GM12801 (cell line): Measurements from ENCODE around the gene CTNNA2.

Experiments
- CTCF ChIP-seq: IDR thresholded peaks from one replicate; pipeline ENCODE4 v1.5.1; 2011; ENCODE audit warnings: control low read depth; ENCODE audit not compliant: insufficient read length; ENCODE audit errors: extremely low read depth

Gene CTNNA2

DNA sequence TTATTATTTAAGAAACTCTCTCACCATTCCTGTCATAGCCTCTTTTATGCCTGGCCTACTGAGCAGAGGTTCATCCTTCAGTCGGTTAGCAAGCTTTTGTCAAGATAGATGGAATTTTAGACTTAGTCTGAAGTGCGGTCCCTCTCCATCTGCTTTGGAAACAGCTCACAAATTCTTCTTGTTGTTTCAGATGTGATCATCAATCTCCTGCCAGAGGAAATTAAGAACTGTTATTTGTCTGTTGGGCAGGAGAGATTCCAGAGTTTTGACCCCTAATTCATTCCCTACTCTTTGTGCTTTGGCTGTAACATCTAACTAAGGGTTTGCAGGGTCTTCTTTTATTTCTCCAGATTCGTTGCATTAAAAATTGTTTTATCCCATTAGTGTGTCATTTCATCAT, 735.3 kb downstream of the CTNNA2 start:
- TF ChIP-seq CTCF: no peak

DNA sequence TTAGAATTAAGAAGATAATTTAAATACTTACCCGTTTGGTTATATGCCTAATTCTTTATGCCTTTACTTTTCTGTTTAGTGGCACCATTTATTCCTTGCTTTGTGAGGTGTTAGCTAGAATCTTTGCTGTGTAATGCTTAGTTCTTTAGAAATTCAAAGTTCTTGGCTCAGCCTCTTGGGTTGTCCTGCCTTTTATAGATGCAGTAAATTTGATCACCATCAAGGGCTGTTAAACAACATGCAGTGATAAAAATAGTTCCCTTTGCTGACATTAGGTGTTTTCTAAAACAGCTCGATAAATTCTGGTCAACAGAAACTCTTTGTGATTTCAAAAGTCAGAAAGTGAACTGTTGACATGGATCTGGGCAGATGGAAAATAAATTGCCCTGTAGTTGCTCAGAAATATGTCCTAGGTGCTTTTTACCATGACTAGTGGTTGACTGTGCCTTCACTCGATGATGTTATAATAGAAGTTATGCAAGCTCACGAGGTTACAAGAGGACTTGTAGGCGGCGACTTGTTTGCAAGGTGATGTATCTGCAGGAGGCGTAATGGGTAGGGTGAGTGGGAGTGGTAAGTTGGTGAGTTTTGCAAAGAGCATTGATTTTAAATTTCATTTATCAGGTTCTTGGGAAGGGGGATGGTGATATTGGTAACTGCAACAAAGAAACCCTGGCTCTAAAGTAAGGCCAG, 739.6 kb downstream of the CTNNA2 start:
- TF ChIP-seq CTCF: no peak

- no peak for TF ChIP-seq CTCF
Observed at GRCh38 chr2:80255918-80256781, 743.3 kb downstream of the CTNNA2 start.

GRCh38 chr2:80256782-80257167, 743.9 kb downstream of the CTNNA2 start:
- TF ChIP-seq CTCF: no peak

- no peak for TF ChIP-seq CTCF
Observed at GRCh38 chr2:80257450-80257849, 744.6 kb downstream of the CTNNA2 start.

DNA sequence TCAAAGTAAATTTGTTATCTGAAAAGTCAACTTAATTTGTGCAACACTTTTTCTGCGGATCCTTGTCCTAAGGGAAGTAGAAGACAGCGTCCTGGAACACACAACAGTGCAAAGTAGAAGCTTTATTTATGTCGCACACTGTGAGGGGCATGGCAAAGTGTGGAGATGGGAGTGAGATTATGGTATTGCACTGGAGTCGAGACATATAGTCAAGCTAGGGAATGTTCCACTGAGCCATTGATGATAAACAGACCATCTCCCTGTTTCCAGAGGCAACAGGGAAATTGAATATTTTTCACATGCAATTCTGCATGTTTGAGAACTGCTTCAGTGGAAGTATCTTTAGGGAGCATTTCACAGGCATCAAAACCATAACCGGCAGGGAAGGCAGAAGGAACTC, 745.5 kb downstream of the CTNNA2 start:
- no peak for TF ChIP-seq CTCF

- TF ChIP-seq CTCF: no peak
Observed at GRCh38 chr2:80258793-80259192, 745.9 kb downstream of the CTNNA2 start.
